GM12878 (cell line): Measurements from ENCODE around the gene GOLGA6L2.
"Not testable (repeated sequence)": the region's sequence is repeated elsewhere in the genome, so short reads cannot be mapped to it uniquely, and the experiment has no call there.

Experiments
- BHLHE40 ChIP-seq, 2 experiments: fragments of 450-650 bp in 1 of 2; IDR thresholded peaks; 2 replicates each; pipeline ENCODE4 v1.6.1; 2011 to 2017; ENCODE audit warnings: low read depth in 2 of 2, borderline replicate concordance in 1 of 2, improper control_type of control experiment in 1 of 2, low read length in 1 of 2, mild to moderate bottlenecking in 1 of 2
- SUPT20H ChIP-seq: IDR thresholded peaks from 2 replicates; pipeline ENCODE4 v1.6.1; 2011; ENCODE audit warnings: low read depth, mild to moderate bottlenecking, low read length, moderate library complexity, borderline replicate concordance; ENCODE audit not compliant: control insufficient read depth
- TCF12 ChIP-seq: IDR thresholded peaks from 2 replicates; pipeline ENCODE4 v1.6.1; 2011; ENCODE audit warnings: low read depth, mild to moderate bottlenecking, low read length
- TF ChIP-seq, protein P1 (sequence below), 3 experiments: IDR thresholded peaks in 2 of 3; conservative IDR thresholded peaks in 1 of 3; 2 replicates each; pipeline ENCODE4 v1.5.1; 2011; ENCODE audit warnings: low read depth in 3 of 3, low read length in 3 of 3, mild to moderate bottlenecking in 3 of 3, control low read depth in 2 of 3, moderate library complexity in 2 of 3, inconsistent platforms in 1 of 3, mixed read lengths in 1 of 3; ENCODE audit not compliant: control insufficient read depth in 2 of 3, insufficient read depth in 1 of 3; ENCODE audit errors: extremely low read depth in 1 of 3

DNA sequence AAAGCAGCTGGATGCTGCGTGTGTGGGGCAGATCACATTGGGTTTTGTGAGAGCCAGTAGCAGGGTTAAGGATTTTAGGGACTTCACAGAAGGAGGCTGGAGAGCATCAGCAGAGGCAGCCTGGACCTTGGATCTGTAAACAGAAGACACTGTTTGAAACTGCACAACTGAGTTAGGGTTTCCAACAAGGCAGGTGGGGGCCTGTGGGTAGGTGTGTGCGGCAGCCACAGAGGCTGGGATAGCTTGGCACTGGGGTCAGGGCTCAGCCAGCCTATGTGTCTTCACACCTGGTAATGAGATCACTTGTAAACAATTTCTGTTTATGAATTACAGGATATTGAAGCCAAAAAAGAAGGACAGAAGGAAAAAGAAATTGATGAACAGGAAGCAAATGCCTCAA, 12.3 kb downstream of the GOLGA6L2 start:
- TF ChIP-seq SUPT20H; TCF12; BHLHE40 (IDR thresholded peaks at IDR 0.05; ENCODE audit: borderline replicate concordance in 1 of 2, low read depth in 2 of 2, low read length in 1 of 2): not testable (repeated sequence)
- TF ChIP-seq, protein P1, sequence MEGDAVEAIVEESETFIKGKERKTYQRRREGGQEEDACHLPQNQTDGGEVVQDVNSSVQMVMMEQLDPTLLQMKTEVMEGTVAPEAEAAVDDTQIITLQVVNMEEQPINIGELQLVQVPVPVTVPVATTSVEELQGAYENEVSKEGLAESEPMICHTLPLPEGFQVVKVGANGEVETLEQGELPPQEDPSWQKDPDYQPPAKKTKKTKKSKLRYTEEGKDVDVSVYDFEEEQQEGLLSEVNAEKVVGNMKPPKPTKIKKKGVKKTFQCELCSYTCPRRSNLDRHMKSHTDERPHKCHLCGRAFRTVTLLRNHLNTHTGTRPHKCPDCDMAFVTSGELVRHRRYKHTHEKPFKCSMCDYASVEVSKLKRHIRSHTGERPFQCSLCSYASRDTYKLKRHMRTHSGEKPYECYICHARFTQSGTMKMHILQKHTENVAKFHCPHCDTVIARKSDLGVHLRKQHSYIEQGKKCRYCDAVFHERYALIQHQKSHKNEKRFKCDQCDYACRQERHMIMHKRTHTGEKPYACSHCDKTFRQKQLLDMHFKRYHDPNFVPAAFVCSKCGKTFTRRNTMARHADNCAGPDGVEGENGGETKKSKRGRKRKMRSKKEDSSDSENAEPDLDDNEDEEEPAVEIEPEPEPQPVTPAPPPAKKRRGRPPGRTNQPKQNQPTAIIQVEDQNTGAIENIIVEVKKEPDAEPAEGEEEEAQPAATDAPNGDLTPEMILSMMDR (IDR thresholded peaks at IDR 0.05 in 2 of 3, conservative IDR thresholded peaks at IDR 0.05 in 1 of 3; ENCODE audit: control insufficient read depth in 2 of 3, extremely low read depth in 1 of 3, insufficient read depth in 1 of 3, low read depth in 3 of 3, low read length in 3 of 3): not testable (repeated sequence)
